Measurements from ENCODE around the gene MME. TPM values are rescaled to one million over a fixed set of nuclear protein-coding genes. Genes with fewer than 3 reads are reported as not detected.

The MME gene
- total RNA-seq, 1 experiment from 2014 or later: 0.52 TPM

GRCh38 chr3:155178810-155179436 is 98.8 kb downstream of the MME start:
- Mint-ChIP-seq H3K36me3 (ENCODE audit: insufficient read depth, unreplicated experiment) (no peaks in the 10 kb centered on the region), H3K4me3 (ENCODE audit: unreplicated experiment) (no peak overlapping the region), H3K9me3 (ENCODE audit: unreplicated experiment) (no peaks in the 10 kb centered on the region), H3K27ac (ENCODE audit: unreplicated experiment) (no peak overlapping the region), H3K27me3 (ENCODE audit: insufficient read depth, unreplicated experiment) (no peaks in the 10 kb centered on the region), H3K4me1 (ENCODE audit: low read depth, unreplicated experiment) (no peaks in the 10 kb centered on the region)
- no peaks in the 10 kb centered on the region for H3K27me3 ChIP-seq (replicated peaks; ENCODE audit: control insufficient read depth, insufficient read depth, low read length)
- no peak for DNase-seq
- no TSS peak for BruUV-seq (replicated peaks)
- no peaks in the 10 kb centered on the region for H3K9me3 ChIP-seq
- no peak overlapping the region for H3K4me3 ChIP-seq (ENCODE audit: low read depth, low read length)
- POLR2A ChIA-PET: no interaction called here
- H3K4me1 ChIP-seq: no peaks in the 10 kb centered on the region
- TF ChIP-seq CTCF (IDR thresholded peaks at IDR 0.05; ENCODE audit: insufficient read depth in 1 of 2, low read depth in 1 of 2, low read length in 1 of 2, severe bottlenecking in 1 of 2, unreplicated experiment in 1 of 2): no peak
- no peaks in the 10 kb centered on the region for H3K36me3 ChIP-seq (ENCODE audit: control insufficient read depth, insufficient read depth, low read length)
- intact Hi-C loops (cut with micrococcal nuclease; ENCODE audit: unreplicated experiment): no loop called here
- CTCF ChIA-PET: no interaction called here

- no peak for DNase-seq
- no peaks in the 10 kb centered on the region for H3K4me1 Mint-ChIP-seq (ENCODE audit: low read depth, unreplicated experiment)
- intact Hi-C loops (cut with micrococcal nuclease; ENCODE audit: unreplicated experiment): no loop called here
- Histone ChIP-seq H3K36me3 (ENCODE audit: control insufficient read depth, insufficient read depth, low read length) (no peaks in the 10 kb centered on the region), H3K4me1 (no peaks in the 10 kb centered on the region), H3K4me3 (ENCODE audit: low read depth, low read length) (no peak overlapping the region), H3K9me3 (no peaks in the 10 kb centered on the region), H3K27me3 (replicated peaks; ENCODE audit: control insufficient read depth, insufficient read depth, low read length) (no peaks in the 10 kb centered on the region)
- TF ChIP-seq CTCF (IDR thresholded peaks at IDR 0.05; ENCODE audit: insufficient read depth in 1 of 2, low read depth in 1 of 2, low read length in 1 of 2, severe bottlenecking in 1 of 2, unreplicated experiment in 1 of 2): no peak
- H3K27ac Mint-ChIP-seq (ENCODE audit: unreplicated experiment): no peak overlapping the region
- H3K9me3 Mint-ChIP-seq (ENCODE audit: unreplicated experiment): no peaks in the 10 kb centered on the region
- BruUV-seq (replicated peaks): no TSS peak
- POLR2A ChIA-PET: no interaction called here
- no peak overlapping the region for H3K4me3 Mint-ChIP-seq (ENCODE audit: unreplicated experiment)
- CTCF ChIA-PET: no interaction called here
- no peaks in the 10 kb centered on the region for H3K27me3 Mint-ChIP-seq (ENCODE audit: insufficient read depth, unreplicated experiment)
- H3K36me3 Mint-ChIP-seq (ENCODE audit: insufficient read depth, unreplicated experiment): no peaks in the 10 kb centered on the region
Measured at GRCh38 chr3:155179437-155179827, 99.3 kb downstream of the MME start.

GRCh38 chr3:155179966-155180757 is 100.0 kb downstream of the MME start:
- no peak overlapping the region for H3K4me3 Mint-ChIP-seq (ENCODE audit: unreplicated experiment)
- H3K9me3 Mint-ChIP-seq (ENCODE audit: unreplicated experiment): no peaks in the 10 kb centered on the region
- DNase-seq: no peak
- no peaks in the 10 kb centered on the region for H3K27me3 Mint-ChIP-seq (ENCODE audit: insufficient read depth, unreplicated experiment)
- no peak overlapping the region for H3K4me3 ChIP-seq (ENCODE audit: low read depth, low read length)
- no peak for TF ChIP-seq CTCF (IDR thresholded peaks at IDR 0.05; ENCODE audit: insufficient read depth in 1 of 2, low read depth in 1 of 2, low read length in 1 of 2, severe bottlenecking in 1 of 2, unreplicated experiment in 1 of 2)
- H3K36me3 Mint-ChIP-seq (ENCODE audit: insufficient read depth, unreplicated experiment): no peaks in the 10 kb centered on the region
- ChIA-PET CTCF (no interaction called here), POLR2A (no interaction called here)
- no peaks in the 10 kb centered on the region for H3K4me1 Mint-ChIP-seq (ENCODE audit: low read depth, unreplicated experiment)
- no peaks in the 10 kb centered on the region for H3K36me3 ChIP-seq (ENCODE audit: control insufficient read depth, insufficient read depth, low read length)
- H3K27me3 ChIP-seq (replicated peaks; ENCODE audit: control insufficient read depth, insufficient read depth, low read length): no peaks in the 10 kb centered on the region
- intact Hi-C loops (cut with micrococcal nuclease; ENCODE audit: unreplicated experiment): loop anchor here (10.0 kb wide), 1 partner anchor 145 kb away; no protein-coding TSS in a partner anchor
- no peak overlapping the region for H3K27ac Mint-ChIP-seq (ENCODE audit: unreplicated experiment)
- BruUV-seq (replicated peaks): no TSS peak
- H3K4me1 ChIP-seq: no peaks in the 10 kb centered on the region
- no peaks in the 10 kb centered on the region for H3K9me3 ChIP-seq

Data from Caco-2 (cell line).